Hippocampal formation (tissue), 2 donors: ENCODE measurements around the gene HMG20B.

ENCODE experiments used
- DNase-seq, 2 donors: peaks; one replicate each; lab custom pipeline; 2025; lab: John Stamatoyannopoulos, UW

The HMG20B gene

GRCh38 chr19:3620817-3621547 is 48.2 kb downstream of the HMG20B start:
- DNase-seq = no peak

GRCh38 chr19:3621689-3622088 is 48.9 kb downstream of the HMG20B start:
- DNase-seq = no peak

- DNase-seq = no peak
These were observed 49.5 kb downstream of the HMG20B start for GRCh38 chr19:3622224-3622623.

- DNase-seq = no peak
These were observed 51.0 kb downstream of the HMG20B start for GRCh38 chr19:3623716-3624115.

- DNase-seq = no peak
These were observed 53.3 kb downstream of the HMG20B start for GRCh38 chr19:3625996-3626472.

GRCh38 chr19:3626473-3627350 is 54.0 kb downstream of the HMG20B start, which contains the start of gene CACTIN:
CACTIN (minus strand) TSS chr19:3626790; CDS start chr19:3626762, 28 bp downstream.
- peak; percentile 97 for DNase-seq

- no peak for DNase-seq
These were observed 54.6 kb downstream of the HMG20B start for GRCh38 chr19:3627351-3627723.
